Measurements from ENCODE around the gene LRIT1.
A peak's percentile ranks its signal among the peaks of the same experiment; 100 is the strongest.

- TF ChIP-seq CTCF (IDR thresholded peaks at IDR 0.05; ENCODE audit: low read depth, low read length), result peak; percentile 55
- TF ChIP-seq EZH2phosphoT487 (IDR thresholded peaks at IDR 0.05; ENCODE audit: low read depth), result no peak
These were observed 15.4 kb upstream of the LRIT1 start for GRCh38 chr10:84256510-84257342.

Data from OCI-LY3 (cell line).